ENCODE measurements around the gene FAM210A. TPM values are rescaled to one million over a fixed set of nuclear protein-coding genes. Genes with fewer than 3 reads are reported as not detected.

Gene FAM210A
- total RNA-seq, 1 donor, result 20.7 TPM

- no peak overlapping the region for H3K4me3 ChIP-seq (ENCODE audit: low read depth, low read length)
- no peak for TF ChIP-seq CTCF (IDR thresholded peaks at IDR 0.05; ENCODE audit: insufficient read depth, low read depth, low read length)
- no peak for DNase-seq (ENCODE audit: low read depth)
These were observed 76.7 kb downstream of the FAM210A start for GRCh38 chr18:13649397-13650390.

- DNase-seq (ENCODE audit: low read depth), result no peak
- TF ChIP-seq CTCF (IDR thresholded peaks at IDR 0.05; ENCODE audit: insufficient read depth, low read depth, low read length), result no peak
- H3K4me3 ChIP-seq (ENCODE audit: low read depth, low read length), result no peak overlapping the region
These were observed 78.6 kb downstream of the FAM210A start for GRCh38 chr18:13647761-13648160.

- H3K4me3 ChIP-seq (ENCODE audit: low read depth, low read length), result no peak overlapping the region
- no peak for TF ChIP-seq CTCF (IDR thresholded peaks at IDR 0.05; ENCODE audit: insufficient read depth, low read depth, low read length)
- no peak for DNase-seq (ENCODE audit: low read depth)
These were observed 79.7 kb downstream of the FAM210A start for GRCh38 chr18:13646633-13647032.

- TF ChIP-seq CTCF (IDR thresholded peaks at IDR 0.05; ENCODE audit: insufficient read depth, low read depth, low read length), result no peak
- DNase-seq (ENCODE audit: low read depth), result no peak
- H3K4me3 ChIP-seq (ENCODE audit: low read depth, low read length), result no peak overlapping the region
These were observed 81.3 kb downstream of the FAM210A start for GRCh38 chr18:13645093-13645492.

GRCh38 chr18:13643261-13643751, 83.1 kb downstream of the FAM210A start:
- no peak for DNase-seq (ENCODE audit: low read depth)
- TF ChIP-seq CTCF (IDR thresholded peaks at IDR 0.05; ENCODE audit: insufficient read depth, low read depth, low read length), result no peak
- no peak overlapping the region for H3K4me3 ChIP-seq (ENCODE audit: low read depth, low read length)

- no peak for DNase-seq (ENCODE audit: low read depth)
- no peak overlapping the region for H3K4me3 ChIP-seq (ENCODE audit: low read depth, low read length)
- no peak for TF ChIP-seq CTCF (IDR thresholded peaks at IDR 0.05; ENCODE audit: insufficient read depth, low read depth, low read length)
These were observed 83.9 kb downstream of the FAM210A start for GRCh38 chr18:13642440-13642827.

All from fibroblast of villous mesenchyme (primary cell).